HL-60/S4 treated with retinoic acid at 250 ng/mL for 4 days and 3 days (cell line): ENCODE data around the gene SKI.

Experiments
- in situ Hi-C: fragments of 300-500 bp; cut with MboI; formaldehyde crosslinking; loops from 2 replicates; pipeline ENCODE4 v1.7.0; 2022; ENCODE audit warnings: low sequenced_read_pairs

The SKI gene

GRCh38 chr1:2206813-2207487, 21.2 kb upstream of the SKI start:
- in situ Hi-C loops = no loop called here

GRCh38 chr1:2208309-2209239, 19.5 kb upstream of the SKI start:
- in situ Hi-C loops = no loop called here

GRCh38 chr1:2209400-2210083, 18.6 kb upstream of the SKI start:
- in situ Hi-C loops = no loop called here

GRCh38 chr1:2210084-2210653, 17.9 kb upstream of the SKI start:
- in situ Hi-C loops = no loop called here

- in situ Hi-C loops = no loop called here
These were observed 17.3 kb upstream of the SKI start for GRCh38 chr1:2210786-2211185.

- in situ Hi-C loops = no loop called here
These were observed 15.9 kb upstream of the SKI start for GRCh38 chr1:2212274-2212531.

- in situ Hi-C loops = no loop called here
These were observed 15.3 kb upstream of the SKI start for GRCh38 chr1:2212532-2213491.

- in situ Hi-C loops = no loop called here
These were observed 14.3 kb upstream of the SKI start for GRCh38 chr1:2213576-2214505.

- in situ Hi-C loops = no loop called here
These were observed 13.4 kb upstream of the SKI start for GRCh38 chr1:2214541-2215241.

GRCh38 chr1:2215329-2215728, 12.8 kb upstream of the SKI start:
- in situ Hi-C loops = no loop called here

- in situ Hi-C loops = no loop called here
These were observed 12.0 kb upstream of the SKI start for GRCh38 chr1:2215909-2216766.

GRCh38 chr1:2216767-2217058, 11.4 kb upstream of the SKI start:
- in situ Hi-C loops = no loop called here

- in situ Hi-C loops = no loop called here
These were observed 6.8 kb upstream of the SKI start for GRCh38 chr1:2221271-2221670.

- in situ Hi-C loops = no loop called here
These were observed 3.9 kb upstream of the SKI start for GRCh38 chr1:2224170-2224584.

GRCh38 chr1:2224631-2225428, 3.3 kb upstream of the SKI start:
- in situ Hi-C loops = no loop called here

GRCh38 chr1:2226525-2227345, 1.4 kb upstream of the SKI start:
- in situ Hi-C loops = no loop called here
